Neural cell (in vitro differentiated cells): ENCODE measurements around the gene DCC. TPM values are rescaled to one million over a fixed set of nuclear protein-coding genes. Genes with fewer than 3 reads are reported as not detected.

Experiments used
- H2AFZ ChIP-seq: fragments of 200-600, 300-800 bp; sonication (generic), shearing (Covaris generic); 2 replicates; pipeline ENCODE4 v1.6.0; 2014; ENCODE audit warnings: low read depth, mild to moderate bottlenecking, antibody characterized with exemption, low read length, moderate library complexity
- H3F3A ChIP-seq: fragments of 200-600 bp; shearing (Covaris generic); 2 replicates; pipeline ENCODE4 v1.6.1; 2016; ENCODE audit warnings: mild to moderate bottlenecking, moderate library complexity, mixed read lengths, antibody characterized with exemption, low read length; ENCODE audit not compliant: insufficient read depth, poor library complexity, severe bottlenecking
- H3K27ac ChIP-seq: fragments of 200-600, 300-800 bp; sonication (generic), shearing (Covaris generic); 2 replicates; pipeline ENCODE4 v1.5.1; 2014; ENCODE audit warnings: mild to moderate bottlenecking, low read length, moderate library complexity
- H3K27me3 ChIP-seq: fragments of 300-800, 200-600 bp; sonication (generic), shearing (Covaris generic); 2 replicates; pipeline ENCODE4 v1.6.0; 2014; ENCODE audit warnings: mild to moderate bottlenecking, low read depth, low read length, moderate library complexity; ENCODE audit not compliant: insufficient read depth
- H3K36me3 ChIP-seq: fragments of 300-800, 200-600 bp; sonication (generic), shearing (Covaris generic); 2 replicates; pipeline ENCODE4 v1.5.1; 2014; ENCODE audit warnings: mild to moderate bottlenecking, antibody characterized with exemption, low read length, moderate library complexity; ENCODE audit not compliant: insufficient read depth
- H3K4me2 ChIP-seq: fragments of 300-800, 200-600 bp; sonication (generic), shearing (Covaris generic); 2 replicates; pipeline ENCODE4 v1.6.0; 2014; ENCODE audit warnings: mild to moderate bottlenecking, low read length
- H3K4me3 ChIP-seq: fragments of 300-800, 200-600 bp; sonication (generic), shearing (Covaris generic); 2 replicates; pipeline ENCODE4 v1.5.1; 2014; ENCODE audit warnings: mild to moderate bottlenecking, low read length, moderate library complexity
- H3K79me2 ChIP-seq: fragments of 200-600 bp; shearing (Covaris generic); replicated peaks from 2 replicates; pipeline ENCODE4 v1.6.0; 2014; ENCODE audit warnings: mild to moderate bottlenecking, low read length, moderate library complexity; ENCODE audit not compliant: insufficient read depth
- H3K9ac ChIP-seq: fragments of 300-800, 200-600 bp; sonication (generic), shearing (Covaris generic); 2 replicates; pipeline ENCODE4 v1.6.1; 2016; ENCODE audit warnings: mild to moderate bottlenecking, low read length, mixed read lengths
- H3K9me2 ChIP-seq: fragments of 200-600 bp; shearing (Covaris generic); 2 replicates; pipeline ENCODE4 v1.6.1; 2016; ENCODE audit warnings: mild to moderate bottlenecking, low read length, mixed read lengths; ENCODE audit not compliant: insufficient read depth
- H3K9me3 ChIP-seq: fragments of 200-600, 300-800 bp; sonication (generic), shearing (Covaris generic); 2 replicates; pipeline ENCODE4 v1.6.1; 2016; ENCODE audit warnings: mild to moderate bottlenecking, mixed run types, low read length, moderate library complexity, mixed read lengths
- H4K20me1 ChIP-seq: fragments of 200-600 bp; shearing (Covaris generic); 2 replicates; pipeline ENCODE4 v1.6.1; 2016; ENCODE audit warnings: mild to moderate bottlenecking, mixed run types; ENCODE audit not compliant: insufficient read depth
- CTCF ChIP-seq: fragments of 450-650 bp; IDR thresholded peaks from 2 replicates; pipeline ENCODE4 v1.5.1; 2014; ENCODE audit warnings: antibody characterized with exemption, mild to moderate bottlenecking, moderate library complexity; ENCODE audit not compliant: poor library complexity, severe bottlenecking
- EP300 ChIP-seq: fragments of 450-650 bp; conservative IDR thresholded peaks from 2 replicates; pipeline ENCODE4 v1.6.1; 2014; ENCODE audit warnings: antibody characterized with exemption, mild to moderate bottlenecking, moderate library complexity; ENCODE audit not compliant: poor library complexity, severe bottlenecking
- EZH2 ChIP-seq: fragments of 200-600, 300-800 bp; shearing (Covaris generic), sonication (generic); IDR thresholded peaks from 2 replicates; pipeline ENCODE4 v1.6.1; 2014; ENCODE audit warnings: antibody characterized with exemption, low read length, borderline replicate concordance, mild to moderate bottlenecking; ENCODE audit not compliant: insufficient read depth, poor library complexity, severe bottlenecking
- MXI1 ChIP-seq: fragments of 450-650 bp; conservative IDR thresholded peaks from 2 replicates; pipeline ENCODE4 v1.6.1; 2014; ENCODE audit warnings: antibody characterized with exemption, mild to moderate bottlenecking; ENCODE audit not compliant: poor library complexity, severe bottlenecking
- POLR2AphosphoS5 ChIP-seq: IDR thresholded peaks from 2 replicates; pipeline ENCODE4 v1.6.1; 2012
- RAD21 ChIP-seq: fragments of 450-650 bp; conservative IDR thresholded peaks from 2 replicates; pipeline ENCODE4 v1.6.1; 2014; ENCODE audit warnings: antibody characterized with exemption, mild to moderate bottlenecking, moderate library complexity
- REST ChIP-seq: IDR thresholded peaks from 2 replicates; pipeline ENCODE4 v1.6.1; 2012; ENCODE audit warnings: borderline replicate concordance
- SMC3 ChIP-seq: fragments of 450-650 bp; conservative IDR thresholded peaks from 2 replicates; pipeline ENCODE4 v1.6.1; 2014; ENCODE audit warnings: antibody characterized with exemption, mild to moderate bottlenecking, moderate library complexity; ENCODE audit not compliant: poor library complexity
- TAF1 ChIP-seq: IDR thresholded peaks from 2 replicates; pipeline ENCODE4 v1.6.1; 2012; ENCODE audit warnings: low read depth
- polyA plus RNA-seq: library from polyadenylated mRNA; depleted of rRNA; stranded (reverse); fragments of >200 nt; gene quantifications from 2 replicates; pipeline ENCODE4 v1.2.3, GENCODE V29; 2014

The DCC gene
- polyA plus RNA-seq, 1 donor from 2014 or later: 40.7 TPM

GRCh38 chr18:52920665-52921064 is 580.7 kb downstream of the DCC start:
- Histone ChIP-seq H3K9ac (no peak overlapping the region), H3K27ac (no peak overlapping the region), H3K27me3 (no peaks in the 10 kb centered on the region), H3K9me2 (no peaks in the 10 kb centered on the region), H2AFZ (no peak overlapping the region), H4K20me1 (no peaks in the 10 kb centered on the region), H3K36me3 (no peaks in the 10 kb centered on the region), H3K79me2 (no peaks in the 10 kb centered on the region), H3K4me2 (no peak overlapping the region), H3F3A (no peaks in the 10 kb centered on the region), H3K4me3 (no peak overlapping the region), H3K9me3 (no peaks in the 10 kb centered on the region)
- TF ChIP-seq MXI1 (no peak), EZH2 (no peak), TAF1 (no peak), CTCF (no peak), REST (no peak)

- Histone ChIP-seq H3K4me2 (no peak overlapping the region), H3F3A (no peaks in the 10 kb centered on the region), H3K9me2 (no peaks in the 10 kb centered on the region), H3K36me3 (no peaks in the 10 kb centered on the region), H4K20me1 (no peaks in the 10 kb centered on the region), H2AFZ (no peak overlapping the region), H3K27me3 (no peaks in the 10 kb centered on the region), H3K9ac (no peak overlapping the region), H3K79me2 (no peaks in the 10 kb centered on the region), H3K4me3 (no peak overlapping the region), H3K9me3 (no peaks in the 10 kb centered on the region), H3K27ac (no peak overlapping the region)
- no peak for TF ChIP-seq EZH2
- TF ChIP-seq POLR2AphosphoS5: no peak
- no peak for TF ChIP-seq SMC3
- TF ChIP-seq TAF1: no peak
- TF ChIP-seq EP300: no peak
- TF ChIP-seq MXI1: no peak
- TF ChIP-seq REST: no peak
- no peak for TF ChIP-seq RAD21
- no peak for TF ChIP-seq CTCF
These were observed 593.4 kb downstream of the DCC start for GRCh38 chr18:52933356-52933755.
